GM19240 (cell line): ENCODE measurements around the gene A2M.
"Not testable (repeated sequence)": the region's sequence is repeated elsewhere in the genome, so short reads cannot be mapped to it uniquely, and the experiment has no call there.

Experiments
- DNase-seq: peaks from one replicate; pipeline ENCODE4 v3.0.0; 2011; ENCODE audit warnings: low spot score; ENCODE audit not compliant: insufficient read length

A2M gene

DNA sequence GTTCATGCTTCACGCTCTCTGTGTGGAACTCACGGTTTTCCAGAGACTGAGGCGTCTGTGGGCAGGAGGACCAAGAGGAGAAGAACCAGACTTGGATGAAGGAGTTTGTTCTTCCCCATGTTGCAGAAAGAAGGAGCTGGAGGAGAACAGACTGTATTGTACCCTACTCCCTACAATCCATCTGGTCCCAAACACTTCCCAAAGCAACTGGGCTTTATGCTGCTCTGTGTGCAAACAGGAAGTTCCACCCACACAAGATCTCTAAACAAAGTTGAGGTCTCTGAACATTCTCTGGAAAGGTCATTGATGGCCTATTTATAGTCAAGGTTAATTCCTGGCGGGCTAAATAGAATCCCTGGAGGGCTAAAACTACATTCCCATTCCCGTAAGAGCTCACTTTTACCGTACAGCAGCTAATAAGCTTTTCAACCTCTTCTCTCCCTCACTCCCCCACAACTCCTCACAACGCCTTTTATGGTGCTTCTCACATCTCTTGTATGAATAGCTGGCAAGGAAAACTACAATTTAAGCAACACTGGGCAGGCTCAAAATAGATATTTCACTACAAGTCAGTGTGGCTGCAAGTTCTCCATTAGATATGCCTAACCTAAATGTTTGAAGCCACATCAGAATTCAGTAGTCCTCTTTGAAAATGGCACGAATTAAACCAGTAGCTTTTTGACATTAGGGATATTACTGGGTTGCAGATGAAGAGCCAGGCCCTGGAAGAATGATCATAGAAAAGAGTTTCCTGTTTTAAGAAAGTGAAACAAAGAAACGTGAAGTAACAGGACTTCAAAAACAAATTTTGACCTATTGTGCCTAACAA lies at the start of gene A2M:
A2M (minus strand) TSS at position 189 of the 829 bp plus-strand sequence; CDS start at position 119, 70 bp downstream.
- DNase-seq = no peak

DNA sequence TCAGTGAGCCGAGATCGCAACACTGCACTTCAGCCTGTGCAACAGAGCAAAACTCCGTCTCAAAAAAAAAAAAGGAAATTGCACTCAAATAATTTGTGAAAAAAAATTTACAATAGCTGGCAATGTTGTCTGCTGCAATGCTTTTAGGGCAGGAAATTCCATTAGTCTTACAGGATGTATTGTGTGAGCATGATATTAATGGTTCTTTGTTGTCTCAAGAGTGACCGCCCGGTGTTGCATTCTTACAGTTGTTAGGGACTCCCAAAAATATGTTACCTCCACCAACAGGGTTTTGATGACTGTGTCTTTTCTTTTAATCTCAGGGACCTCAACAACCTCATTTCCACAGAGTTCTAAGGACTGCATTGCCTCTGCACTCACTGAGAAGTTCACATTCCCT lies 47.7 kb upstream of the A2M start:
- DNase-seq = no peak

DNA sequence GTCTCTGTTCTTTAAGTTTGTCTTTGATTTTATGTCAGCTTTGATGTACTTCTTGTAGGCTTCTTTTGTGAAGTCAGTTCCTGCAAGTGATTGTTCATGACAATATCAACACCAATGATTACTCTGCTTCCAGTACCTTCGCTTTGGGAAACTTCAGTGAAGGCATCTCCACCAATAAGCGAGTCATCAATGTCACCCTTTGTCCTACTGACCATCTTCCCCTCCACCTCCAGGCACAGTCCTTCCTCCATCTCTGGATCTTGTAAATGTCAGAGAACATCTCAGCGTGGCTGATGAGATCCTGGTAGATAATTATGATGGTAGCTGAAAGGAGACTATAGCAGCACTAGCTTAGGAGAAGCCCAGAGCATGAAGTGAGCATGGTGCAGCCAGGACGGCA lies 40.4 kb upstream of the A2M start:
- DNase-seq = no peak

DNA sequence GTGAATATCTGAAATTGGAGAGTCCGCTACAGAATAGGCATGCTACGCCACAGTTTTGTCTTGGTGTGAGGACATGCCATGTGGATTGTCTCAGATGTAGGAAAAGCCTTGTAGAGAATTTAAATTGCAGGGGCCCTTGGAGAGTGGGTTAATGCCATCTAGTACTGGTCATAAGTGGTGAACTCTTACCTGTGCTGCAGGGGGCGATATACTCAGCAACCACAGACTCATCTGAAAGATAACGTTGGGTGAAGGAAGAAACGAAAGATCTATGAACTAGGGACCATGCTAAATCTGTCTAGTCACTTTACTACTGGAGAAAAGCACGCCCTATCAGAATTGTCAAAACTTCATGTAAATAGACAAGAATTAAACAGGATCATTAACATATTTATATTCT lies 33.7 kb upstream of the A2M start:
- no peak for DNase-seq

DNA sequence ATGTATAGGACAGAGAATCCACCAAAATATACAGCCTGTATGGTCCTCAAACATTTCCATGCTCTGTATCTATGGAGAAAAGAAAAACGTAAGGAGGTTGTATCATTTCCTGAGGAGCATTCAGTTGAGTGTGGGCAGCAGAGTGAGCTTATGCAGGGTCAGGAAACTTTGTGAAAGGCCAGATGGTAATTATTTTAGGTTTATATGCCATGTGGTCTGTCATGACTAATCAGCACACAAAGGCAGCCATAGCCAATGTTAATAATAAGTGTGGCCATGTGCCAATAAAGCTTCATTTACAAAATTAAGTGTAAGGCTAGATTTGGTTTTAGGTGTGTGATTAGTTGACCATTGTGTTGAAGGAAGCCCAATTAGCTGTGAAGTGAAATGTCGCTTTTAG lies 33.2 kb upstream of the A2M start:
- DNase-seq = no peak

DNA sequence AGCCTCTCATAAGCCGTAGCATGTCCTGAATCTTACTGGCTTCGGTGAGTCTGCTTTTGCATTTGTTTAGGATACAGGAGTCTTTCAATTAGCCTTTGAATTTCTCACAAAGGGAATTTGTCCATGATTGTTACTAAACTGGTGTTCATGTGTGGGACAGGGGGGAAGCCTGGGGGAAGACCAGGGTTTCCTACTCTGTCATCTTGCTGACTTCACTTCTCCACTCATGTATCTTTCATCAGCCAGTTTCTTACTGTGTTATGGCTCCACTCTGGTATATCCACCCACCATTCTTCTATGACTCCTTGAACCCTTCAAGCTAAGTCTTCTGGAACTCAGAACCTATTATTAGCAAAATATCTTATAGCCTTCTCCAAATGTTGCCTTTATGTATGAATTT lies 31.7 kb upstream of the A2M start:
- DNase-seq = no peak

DNA sequence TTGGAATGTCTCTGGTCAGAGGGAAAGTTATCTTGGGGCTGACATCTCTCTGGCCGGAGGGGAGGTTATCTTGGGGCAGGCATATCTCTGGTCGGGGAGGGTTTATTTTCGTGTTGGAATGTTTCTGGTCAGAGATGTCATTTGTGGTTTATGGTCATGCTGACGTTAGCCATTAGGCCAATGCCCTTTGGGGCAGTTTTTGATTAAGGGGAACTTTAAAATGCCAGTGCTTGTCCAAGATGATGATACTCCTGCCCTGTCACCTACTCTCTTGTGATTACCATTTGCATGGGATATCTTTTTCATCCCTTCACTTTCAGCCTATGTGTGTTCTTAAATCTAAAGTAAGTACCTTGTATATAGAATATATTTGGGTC lies 29.0 kb upstream of the A2M start:
- no peak for DNase-seq

DNA sequence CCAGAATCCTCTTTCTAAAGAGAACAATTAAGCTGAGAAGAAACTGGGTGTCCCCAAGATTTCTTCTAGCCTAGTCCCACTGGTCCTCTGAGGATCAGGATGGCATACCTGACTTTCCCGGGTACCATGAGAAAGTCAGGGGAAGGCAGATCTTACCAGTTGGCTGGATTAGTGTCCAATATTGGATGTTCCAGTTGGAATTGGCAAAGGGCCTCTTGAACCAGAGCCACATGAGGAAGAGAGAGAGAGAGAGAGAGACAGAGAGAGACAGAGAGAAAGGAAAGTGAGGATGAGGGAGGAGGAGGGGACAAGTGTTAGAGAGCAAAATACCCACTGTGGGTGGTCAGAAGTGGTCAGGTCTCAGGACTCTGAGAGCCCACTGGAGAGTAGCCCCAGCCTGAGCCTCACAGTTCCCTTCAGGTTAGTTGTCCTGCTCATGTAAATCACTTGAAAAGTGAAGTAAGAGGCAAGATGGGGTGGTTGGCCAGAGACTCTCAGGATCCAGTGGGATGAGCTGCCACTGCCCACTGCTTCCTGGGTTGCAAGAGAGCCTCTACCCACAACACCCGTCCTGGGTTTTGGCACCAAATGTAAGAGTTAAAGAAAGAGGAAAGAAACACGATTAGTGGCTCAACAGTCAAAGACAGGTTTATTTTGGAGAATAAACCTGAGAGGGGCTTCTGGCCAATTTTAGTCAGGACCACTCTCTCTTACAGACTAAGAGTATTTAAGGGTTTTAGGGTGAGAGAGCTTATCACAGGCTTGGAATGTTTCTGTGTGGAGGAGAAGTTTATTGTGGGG lies 28.4 kb upstream of the A2M start:
- no peak for DNase-seq

DNA sequence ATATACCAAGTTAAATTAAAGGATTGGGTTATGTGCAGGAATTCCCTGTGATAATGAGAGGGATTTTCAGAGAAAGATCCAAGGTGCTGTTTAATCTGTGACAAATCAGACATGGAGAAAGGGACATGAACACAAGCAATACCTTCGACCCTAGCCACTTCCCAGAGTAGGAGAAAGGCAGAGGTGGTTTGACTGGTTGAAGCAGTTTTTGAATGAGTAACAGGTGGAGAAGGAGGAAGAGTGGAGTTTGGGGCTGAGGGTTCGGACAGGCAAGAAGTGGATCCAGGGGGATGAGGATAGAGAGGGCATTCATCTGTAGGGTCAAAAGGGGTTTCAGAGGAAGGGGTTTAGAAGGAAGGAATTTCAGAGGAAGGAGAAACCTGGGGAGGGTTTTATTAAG lies 27.4 kb upstream of the A2M start:
- no peak for DNase-seq

DNA sequence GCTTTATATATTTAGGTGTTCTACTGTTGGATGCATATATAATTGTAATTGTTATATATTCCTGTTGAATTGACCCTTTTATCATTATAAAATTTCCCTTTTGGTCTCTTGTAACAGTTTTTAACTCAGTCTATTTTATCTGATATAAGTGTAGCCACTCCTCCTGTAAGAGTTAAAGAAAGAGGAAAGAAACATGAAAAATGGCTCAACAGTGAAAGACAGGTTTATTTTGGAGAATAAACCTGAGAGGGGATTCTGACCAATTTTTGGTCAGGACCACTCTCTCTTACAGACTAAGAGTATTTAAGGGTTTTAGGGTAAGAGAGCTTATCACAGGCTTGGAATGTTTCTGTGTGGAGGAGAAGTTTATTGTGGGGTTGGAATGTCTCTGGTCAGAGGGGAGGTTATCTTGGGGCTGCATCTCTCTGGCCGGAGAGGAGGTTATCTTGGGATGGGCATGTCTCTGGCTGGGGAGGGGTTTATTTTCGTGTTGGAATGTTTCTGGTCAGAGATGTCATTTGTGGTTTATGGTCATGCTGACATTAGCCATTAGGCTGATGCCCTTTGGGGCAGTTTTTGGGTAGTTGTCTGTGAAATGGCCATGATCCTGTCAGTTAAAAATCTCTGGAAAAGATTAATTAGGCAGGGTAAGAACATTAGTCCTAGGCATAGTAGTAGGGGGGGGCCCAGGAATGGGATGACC lies 24.0 kb upstream of the A2M start:
- not testable (repeated sequence) for DNase-seq

DNA sequence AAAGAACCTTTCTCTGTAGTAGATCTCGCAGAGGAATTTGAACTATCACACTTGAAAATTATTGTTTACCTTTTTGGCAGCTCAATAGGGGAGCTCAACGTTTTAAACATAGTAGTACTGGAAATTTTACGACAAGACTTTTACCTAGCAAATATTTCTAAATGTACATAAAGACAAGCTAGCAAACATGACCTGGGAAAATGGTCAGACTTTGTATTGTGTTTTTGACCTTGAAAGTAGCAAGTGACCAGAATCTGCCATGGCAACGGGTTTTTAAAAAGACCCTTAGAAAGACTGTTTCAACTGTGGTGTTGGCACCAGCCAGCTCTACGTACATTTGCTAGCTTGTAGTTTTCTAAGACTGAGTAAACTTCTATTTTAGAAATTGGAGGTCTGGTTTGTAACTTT lies 20.2 kb upstream of the A2M start:
- no peak for DNase-seq

DNA sequence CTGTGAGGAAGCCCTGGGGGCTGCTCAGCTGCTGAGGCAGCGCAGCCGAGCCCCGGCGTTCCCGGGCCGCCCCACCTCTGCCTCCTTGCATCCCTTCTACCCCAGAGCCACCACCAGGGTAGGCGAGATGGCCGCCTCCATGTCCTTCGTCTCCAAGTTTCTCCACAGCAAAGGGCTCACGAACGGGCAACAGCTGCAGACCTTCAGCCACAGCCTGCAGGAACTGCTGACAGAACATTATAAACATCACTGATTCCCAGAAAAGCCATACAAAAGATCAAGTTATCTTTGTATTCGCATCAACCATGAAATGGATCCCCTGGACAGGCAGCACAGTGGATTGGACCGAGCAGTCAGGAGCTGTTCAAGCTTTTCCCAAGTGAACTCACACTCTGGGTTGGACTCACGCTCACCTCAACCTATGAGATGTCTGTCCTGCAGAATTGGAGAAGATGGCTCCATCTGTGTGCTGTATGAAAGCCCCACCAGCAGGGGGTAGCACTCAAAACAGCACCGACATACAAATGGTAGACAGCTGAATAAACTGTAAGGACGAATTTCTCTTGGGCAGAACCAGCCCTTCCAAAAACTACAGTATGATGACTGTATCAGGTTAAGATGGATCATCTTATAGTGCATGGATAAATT lies 19.4 kb upstream of the A2M start:
- no peak for DNase-seq

DNA sequence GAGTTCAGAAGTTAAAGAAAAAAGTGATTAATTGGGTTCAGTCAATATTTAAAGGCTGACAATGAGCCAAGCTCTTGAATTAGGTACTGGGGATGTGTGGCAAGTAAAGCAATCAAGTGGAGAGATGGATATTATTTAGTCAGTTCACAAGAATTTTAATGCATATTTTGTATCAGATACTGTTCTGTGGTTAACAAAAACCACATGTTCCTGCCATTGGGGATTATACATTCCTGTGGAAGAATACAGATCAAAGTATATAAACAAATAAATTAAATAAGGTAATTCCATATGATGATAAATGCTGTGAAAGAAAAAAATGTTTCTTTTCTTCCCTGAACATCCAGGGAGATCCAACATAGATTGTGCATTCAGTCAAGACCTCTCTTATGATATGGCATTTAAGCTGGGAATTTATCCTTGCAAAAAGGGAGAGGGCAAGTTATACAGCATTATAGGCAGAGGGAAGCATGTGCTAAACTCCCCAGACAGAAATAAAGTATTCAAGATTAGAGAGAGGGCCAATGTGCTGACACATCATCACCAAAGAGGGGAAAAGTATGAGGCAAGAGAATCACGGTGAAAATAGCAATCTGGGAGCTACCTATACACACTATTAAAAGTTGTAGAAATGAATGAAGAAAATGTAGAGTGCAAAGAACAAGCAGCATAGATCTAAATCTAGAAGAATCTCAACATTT lies 17.6 kb upstream of the A2M start:
- DNase-seq = no peak

DNA sequence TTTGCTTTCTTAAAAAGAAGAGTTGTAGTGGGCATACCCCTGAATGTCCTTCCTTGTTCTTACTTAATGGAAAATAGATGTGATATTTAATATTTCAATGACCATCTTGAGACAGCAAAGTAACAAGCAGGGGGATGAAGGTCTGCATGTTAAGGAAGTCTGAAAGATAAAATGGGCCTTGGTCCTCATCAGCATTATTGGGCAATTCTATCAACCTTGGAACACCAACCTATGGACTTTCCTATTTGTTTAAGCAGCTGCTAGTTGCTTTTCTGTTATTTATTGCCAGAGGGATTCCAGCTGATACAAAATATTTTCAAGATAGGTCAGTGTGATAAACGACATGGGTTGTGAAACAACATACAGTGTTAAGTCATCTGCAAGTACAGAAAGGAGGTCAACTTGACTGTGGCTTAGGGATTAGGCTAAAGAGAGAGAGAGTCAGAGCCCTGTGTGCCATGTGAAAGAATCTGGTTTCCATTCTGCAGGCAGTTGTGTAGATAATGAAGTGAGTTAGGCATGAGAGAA lies 16.4 kb upstream of the A2M start:
- DNase-seq = no peak

DNA sequence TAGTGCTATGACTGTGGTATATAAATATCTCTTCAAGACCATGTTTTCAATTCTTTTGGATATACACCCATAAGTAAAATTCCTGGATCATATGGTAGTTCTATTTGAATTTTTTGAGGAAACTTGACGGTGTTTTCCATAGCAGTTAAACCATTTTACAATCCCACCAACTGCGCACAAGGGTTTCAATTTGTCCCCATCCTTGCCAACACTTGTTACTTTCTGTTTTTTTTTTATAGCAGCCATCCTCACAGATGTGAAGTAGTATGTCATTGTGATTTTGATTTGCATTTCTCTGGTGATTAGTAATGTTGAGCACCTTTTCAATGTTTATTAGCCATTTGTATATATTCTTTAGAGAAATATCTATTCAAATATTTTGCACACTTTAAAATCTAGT lies 14.5 kb upstream of the A2M start:
- no peak for DNase-seq

DNA sequence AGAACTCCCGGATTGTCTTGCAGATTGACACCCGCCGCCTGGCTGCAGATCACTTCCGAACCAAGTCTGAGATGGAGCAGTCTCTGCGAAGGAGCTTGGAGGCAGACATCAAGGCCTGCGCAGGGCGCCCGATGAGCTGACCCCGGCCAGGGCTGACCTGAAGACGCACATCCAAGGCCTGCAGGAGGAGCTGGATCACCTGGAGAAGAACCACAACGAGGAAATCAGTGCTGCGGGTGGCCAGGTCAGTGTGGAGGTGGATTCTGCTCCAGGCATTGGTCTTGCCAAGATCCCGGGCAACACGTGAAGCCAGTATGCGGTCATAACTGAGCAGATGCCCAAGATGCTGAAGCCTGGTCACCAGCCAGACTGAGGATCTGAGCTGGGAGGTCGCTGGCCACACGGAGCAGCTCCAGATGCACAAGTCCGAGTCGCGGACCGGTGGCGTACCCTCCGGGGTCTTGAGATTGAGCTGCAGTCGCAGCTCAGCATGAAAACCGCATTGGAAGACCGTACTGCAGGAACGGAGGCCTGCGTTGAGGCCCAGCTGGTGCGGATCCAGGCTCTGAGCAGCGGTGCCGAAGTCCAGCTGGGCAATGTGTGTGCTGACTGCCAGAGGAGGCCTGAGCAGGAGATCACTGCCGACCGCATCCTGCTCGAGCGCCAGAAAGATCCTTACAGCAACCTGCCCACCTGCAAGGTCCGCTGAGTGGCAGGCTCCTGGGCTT lies 12.4 kb upstream of the A2M start:
- DNase-seq = no peak

DNA sequence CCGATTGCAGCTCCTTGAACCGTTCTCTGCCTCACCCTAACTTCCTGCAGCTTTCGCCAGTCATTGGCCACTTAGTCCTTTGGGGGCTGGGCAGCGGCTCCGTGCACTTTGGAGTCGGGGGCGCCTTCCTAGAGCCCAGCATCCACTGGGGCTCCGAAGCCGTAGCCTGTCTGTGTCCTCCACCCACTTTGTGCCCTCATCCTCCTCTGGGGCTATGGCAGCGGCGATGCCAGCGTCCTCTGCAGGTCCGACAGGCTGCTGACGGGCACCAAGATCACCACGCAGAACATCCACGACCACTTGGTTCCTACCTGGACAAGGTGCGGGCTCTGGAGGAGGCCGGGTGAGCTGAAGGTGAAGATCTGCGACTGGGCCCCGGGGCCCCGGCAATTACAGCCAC lies 11.8 kb upstream of the A2M start:
- no peak for DNase-seq

DNA sequence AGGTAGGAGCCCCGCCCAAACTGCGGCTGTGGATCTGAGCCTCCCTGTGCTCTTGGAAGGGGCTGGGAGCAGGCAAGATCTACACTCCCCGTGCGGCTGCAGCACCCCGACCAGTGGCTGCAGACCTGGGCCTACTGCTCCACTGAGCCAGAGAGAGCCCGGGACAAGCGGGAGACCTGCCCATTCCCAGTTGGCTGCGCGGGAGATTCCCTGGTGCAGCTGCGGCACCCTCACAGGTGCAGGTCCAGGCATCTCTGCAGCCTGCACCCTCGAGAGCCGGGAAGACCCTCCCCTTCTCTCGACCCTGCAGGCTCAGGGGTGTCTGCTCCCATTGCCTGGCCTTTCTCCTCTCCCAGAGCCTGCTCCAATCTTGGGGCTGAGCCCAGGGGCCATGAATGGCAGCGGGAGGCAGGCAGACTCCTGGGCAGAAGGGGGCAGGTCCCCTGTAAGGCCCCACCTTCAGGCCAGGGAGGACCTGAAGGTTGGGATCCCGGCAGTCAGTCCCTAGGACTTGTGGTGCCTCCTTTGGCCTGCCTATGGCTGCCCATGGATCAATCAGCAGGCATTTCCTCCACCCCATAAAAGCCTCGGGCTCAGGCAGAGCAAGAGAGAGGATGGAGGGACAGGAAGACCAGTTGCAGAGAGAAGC lies 8.8 kb upstream of the A2M start:
- DNase-seq = no peak

DNA sequence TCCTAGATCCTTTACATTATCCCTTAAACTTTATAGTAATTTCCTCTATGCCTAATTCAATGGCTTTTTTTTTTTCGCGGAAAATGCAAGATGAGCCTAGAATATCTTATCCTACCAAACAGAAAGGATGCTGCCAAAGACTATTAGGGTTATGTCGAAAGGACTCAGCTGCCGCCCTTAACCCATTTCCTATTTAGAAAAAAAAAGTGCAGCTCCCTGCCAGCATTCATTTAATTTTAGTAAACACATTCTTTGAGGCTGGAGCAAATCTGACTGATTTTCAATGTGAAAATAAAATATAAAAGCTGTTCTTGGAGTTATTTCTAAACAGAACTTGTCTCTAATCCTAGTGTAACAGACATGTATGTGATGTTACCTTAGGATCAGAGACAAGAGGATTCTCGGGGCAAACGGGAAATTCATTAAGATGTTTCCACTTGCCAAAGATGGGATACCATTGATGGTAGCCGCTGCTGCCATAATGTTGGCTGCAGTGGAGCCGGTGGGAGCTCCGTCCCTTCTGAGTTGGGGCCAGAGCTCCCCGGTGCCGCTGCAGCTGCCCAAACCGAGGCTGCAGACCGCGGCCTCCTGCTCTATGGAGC lies 8.2 kb upstream of the A2M start:
- DNase-seq = no peak
